HEK293 (cell line): ENCODE measurements around the gene MCRIP2.
A peak's percentile ranks its signal among the peaks of the same experiment; 100 is the strongest.

Source experiments
- BCL11A ChIP-seq: fragments of 450-650 bp; formaldehyde crosslinking; IDR thresholded peaks from 2 replicates; pipeline ENCODE4 v1.5.1; 2016; ENCODE audit warnings: low read depth, missing biosample characterization, missing genetic modification characterization
- EGR2 ChIP-seq: fragments of 450-650 bp; formaldehyde crosslinking; IDR thresholded peaks from 2 replicates; pipeline ENCODE4 v1.5.1; 2016; ENCODE audit warnings: low read depth, missing biosample characterization, missing genetic modification characterization
- ELK4 ChIP-seq: IDR thresholded peaks from 2 replicates; pipeline ENCODE4 v1.6.1; 2011; ENCODE audit warnings: mild to moderate bottlenecking, low read depth, low read length, borderline replicate concordance
- GLIS2 ChIP-seq: fragments of 450-650 bp; formaldehyde crosslinking; IDR thresholded peaks from 2 replicates; pipeline ENCODE4 v1.5.1; 2016; ENCODE audit warnings: missing biosample characterization, missing genetic modification characterization
- HOXA7 ChIP-seq: sonication (generic); formaldehyde crosslinking; IDR thresholded peaks from 2 replicates; pipeline ENCODE4 v1.8.1; 2022; ENCODE audit warnings: missing genetic modification reagents, borderline replicate concordance
- HOXC10 ChIP-seq: sonication (generic); formaldehyde crosslinking; IDR thresholded peaks from 2 replicates; pipeline ENCODE4 v1.8.1; 2023; ENCODE audit warnings: mild to moderate bottlenecking, missing genetic modification reagents
- KLF8 ChIP-seq: fragments of 450-650 bp; formaldehyde crosslinking; IDR thresholded peaks from 2 replicates; pipeline ENCODE4 v1.5.1; 2016; ENCODE audit warnings: missing biosample characterization, missing genetic modification characterization
- MEIS1 ChIP-seq: sonication (generic); formaldehyde crosslinking; IDR thresholded peaks from 2 replicates; pipeline ENCODE4 v1.8.1; 2022; ENCODE audit warnings: missing genetic modification reagents, mild to moderate bottlenecking, borderline replicate concordance
- PATZ1 ChIP-seq: fragments of 450-650 bp; formaldehyde crosslinking; IDR thresholded peaks from 2 replicates; pipeline ENCODE4 v1.5.1; 2016; ENCODE audit warnings: missing biosample characterization, missing genetic modification characterization
- REPIN1 ChIP-seq: fragments of 450-650 bp; formaldehyde crosslinking; IDR thresholded peaks from 2 replicates; pipeline ENCODE4 v1.5.1; 2017; ENCODE audit warnings: missing biosample characterization, missing genetic modification characterization, low read depth
- TCF7L2 ChIP-seq: IDR thresholded peaks from 2 replicates; pipeline ENCODE4 v1.6.1; 2011; ENCODE audit warnings: low read depth, mild to moderate bottlenecking, inconsistent platforms, low read length, moderate library complexity, borderline replicate concordance
- ZBTB26 ChIP-seq: fragments of 450-650 bp; formaldehyde crosslinking; optimal IDR thresholded peaks from 2 replicates; pipeline ENCODE3; 2016; ENCODE audit warnings: missing biosample characterization, mild to moderate bottlenecking, missing genetic modification characterization
- ZBTB49 ChIP-seq: fragments of 450-650 bp; formaldehyde crosslinking; IDR thresholded peaks from 2 replicates; pipeline ENCODE4 v1.5.1; 2016; ENCODE audit warnings: missing biosample characterization, missing genetic modification characterization, low read depth
- ZFHX2 ChIP-seq: fragments of 450-650 bp; formaldehyde crosslinking; conservative IDR thresholded peaks from 2 replicates; pipeline ENCODE4 v1.5.1; 2016; ENCODE audit warnings: missing biosample characterization, missing genetic modification characterization
- ZIC2 ChIP-seq: fragments of 450-650 bp; formaldehyde crosslinking; IDR thresholded peaks from 2 replicates; pipeline ENCODE4 v1.5.1; 2016; ENCODE audit warnings: missing biosample characterization, missing genetic modification characterization
- ZNF132 ChIP-seq: fragments of 450-650 bp; formaldehyde crosslinking; IDR thresholded peaks from 2 replicates; pipeline ENCODE4 v1.5.1; 2017; ENCODE audit warnings: missing biosample characterization, missing genetic modification characterization, borderline replicate concordance
- ZNF157 ChIP-seq: fragments of 450-650 bp; formaldehyde crosslinking; IDR thresholded peaks from 2 replicates; pipeline ENCODE4 v1.5.1; 2016; ENCODE audit warnings: missing biosample characterization, missing genetic modification characterization
- ZNF202 ChIP-seq: fragments of 450-650 bp; formaldehyde crosslinking; IDR thresholded peaks from 2 replicates; pipeline ENCODE4 v1.5.1; 2016; ENCODE audit warnings: missing biosample characterization, missing genetic modification characterization, borderline replicate concordance
- ZNF214 ChIP-seq: fragments of 450-650 bp; formaldehyde crosslinking; IDR thresholded peaks from 2 replicates; pipeline ENCODE4 v1.5.1; 2017; ENCODE audit warnings: missing biosample characterization, mild to moderate bottlenecking, missing genetic modification characterization, borderline replicate concordance
- ZNF23 ChIP-seq: fragments of 450-650 bp; formaldehyde crosslinking; IDR thresholded peaks from 2 replicates; pipeline ENCODE4 v1.5.1; 2016; ENCODE audit warnings: missing biosample characterization, missing genetic modification characterization, borderline replicate concordance
- ZNF366 ChIP-seq: fragments of 450-650 bp; formaldehyde crosslinking; conservative IDR thresholded peaks from 2 replicates; pipeline ENCODE4 v1.5.1; 2016; ENCODE audit warnings: missing biosample characterization, missing genetic modification characterization
- ZNF37A ChIP-seq: fragments of 450-650 bp; IDR thresholded peaks from 2 replicates; pipeline ENCODE4 v1.5.1; 2018; ENCODE audit warnings: missing biosample characterization, missing genetic modification characterization
- ZNF404 ChIP-seq: fragments of 450-650 bp; formaldehyde crosslinking; IDR thresholded peaks from 2 replicates; pipeline ENCODE4 v1.5.1; 2017; ENCODE audit warnings: missing biosample characterization, missing genetic modification characterization
- ZNF433 ChIP-seq: fragments of 450-650 bp; formaldehyde crosslinking; IDR thresholded peaks from 2 replicates; pipeline ENCODE4 v1.5.1; 2016; ENCODE audit warnings: missing biosample characterization, missing genetic modification characterization, low read depth
- ZNF510 ChIP-seq: fragments of 450-650 bp; formaldehyde crosslinking; IDR thresholded peaks from 2 replicates; pipeline ENCODE4 v1.5.1; 2018; ENCODE audit warnings: mild to moderate bottlenecking, missing genetic modification characterization, missing biosample characterization; ENCODE audit not compliant: insufficient replicate concordance
- ZNF530 ChIP-seq: fragments of 450-650 bp; formaldehyde crosslinking; IDR thresholded peaks from 2 replicates; pipeline ENCODE4 v1.5.1; 2016; ENCODE audit warnings: low read depth, missing biosample characterization, missing genetic modification characterization
- ZNF596 ChIP-seq: fragments of 450-650 bp; IDR thresholded peaks from 2 replicates; pipeline ENCODE4 v1.5.0; 2018; ENCODE audit warnings: missing biosample characterization, mild to moderate bottlenecking, missing genetic modification characterization, moderate library complexity
- ZNF624 ChIP-seq: fragments of 450-650 bp; formaldehyde crosslinking; IDR thresholded peaks from 2 replicates; pipeline ENCODE4 v1.5.1; 2017; ENCODE audit warnings: missing biosample characterization, missing genetic modification characterization
- ZNF629 ChIP-seq: fragments of 450-650 bp; formaldehyde crosslinking; IDR thresholded peaks from 2 replicates; pipeline ENCODE4 v1.5.1; 2017; ENCODE audit warnings: missing biosample characterization, missing genetic modification characterization
- ZNF639 ChIP-seq: fragments of 450-650 bp; formaldehyde crosslinking; IDR thresholded peaks from 2 replicates; pipeline ENCODE4 v1.5.1; 2016; ENCODE audit warnings: missing biosample characterization, missing genetic modification characterization
- ZNF660 ChIP-seq: fragments of 450-650 bp; IDR thresholded peaks from 2 replicates; pipeline ENCODE4 v1.5.1; 2018; ENCODE audit warnings: missing biosample characterization, mild to moderate bottlenecking, missing genetic modification characterization
- ZNF701 ChIP-seq: fragments of 450-650 bp; formaldehyde crosslinking; IDR thresholded peaks from 2 replicates; pipeline ENCODE4 v1.5.1; 2016; ENCODE audit warnings: missing biosample characterization, missing genetic modification characterization
- ZNF830 ChIP-seq: fragments of 450-650 bp; IDR thresholded peaks from 2 replicates; pipeline ENCODE4 v1.5.0; 2018; ENCODE audit warnings: missing biosample characterization, missing genetic modification characterization, low read depth, mild to moderate bottlenecking, moderate library complexity
- ZNF843 ChIP-seq: fragments of 450-650 bp; formaldehyde crosslinking; IDR thresholded peaks from 2 replicates; pipeline ENCODE4 v1.5.1; 2016; ENCODE audit warnings: missing biosample characterization, missing genetic modification characterization

The MCRIP2 gene

GRCh38 chr16:648071-648780 lies 6.6 kb downstream of the MCRIP2 start (continued):
- TF ChIP-seq ZNF510 (tag by site-specific recombination) (no peak), HOXC10 (CRISPR knock-in tag) (no peak), ZNF843 (tag by site-specific recombination) (no peak), ZNF530 (tag by site-specific recombination) (no peak), ZNF660 (tag by site-specific recombination) (no peak), BCL11A (peak; percentile 36; the same call in 1 of the 2 replicates), HOXA7 (CRISPR knock-in tag) (no peak), MEIS1 (CRISPR knock-in tag) (no peak), ZNF202 (tag by site-specific recombination) (no peak), ZNF157 (no peak), ZBTB49 (tag by site-specific recombination) (no peak), ZNF701 (no peak), ZNF433 (tag by site-specific recombination) (no peak), GLIS2 (tag by site-specific recombination) (peak; percentile 79), ZNF132 (tag by site-specific recombination) (no peak), TCF7L2 (no peak), REPIN1 (tag by site-specific recombination) (no peak), ZFHX2 (tag by site-specific recombination) (peak; percentile 80), EGR2 (tag by site-specific recombination) (peak; percentile 69), ZNF37A (no peak), ZNF23 (tag by site-specific recombination) (no peak), ZNF639 (no peak), ZNF214 (tag by site-specific recombination) (no peak), ZNF629 (tag by site-specific recombination) (no peak), ZNF404 (tag by site-specific recombination) (no peak), PATZ1 (tag by site-specific recombination) (0 out of 2 replicates have a peak, but pooled peaks have one; percentile 43), ZNF596 (tag by site-specific recombination) (no peak), ZNF624 (tag by site-specific recombination) (no peak), KLF8 (tag by site-specific recombination) (no peak; the same call in 1 of the 2 replicates), ELK4 (no peak), ZBTB26 (tag by site-specific recombination) (no peak), ZNF830 (no peak), ZIC2 (peak; percentile 84), ZNF366 (tag by site-specific recombination) (no peak)
